Uterus (tissue), 2 donors: ENCODE results near the gene SPOCD1.

Source experiments
- CTCF ChIP-seq, 4 experiments: fragments of 200-600 bp in 2 of 4; fragments of 450-650 bp in 2 of 4; sonication (generic) in 2 of 4; IDR thresholded peaks; one replicate each; pipeline ENCODE4 v1.5.1; 2016 to 2019; ENCODE audit warnings: antibody characterized with exemption in 4 of 4, mild to moderate bottlenecking in 2 of 4, moderate library complexity in 1 of 4
- POLR2A ChIP-seq, 2 donors: fragments of 450-650 bp; IDR thresholded peaks; one replicate each; pipeline ENCODE4 v1.6.1; 2016; ENCODE audit warnings: antibody characterized with exemption in 2 of 2, mild to moderate bottlenecking in 1 of 2, moderate library complexity in 1 of 2

GRCh38 chr1:31758823-31759222, 57.0 kb downstream of the SPOCD1 start:
- TF ChIP-seq CTCF (IDR thresholded peaks at IDR 0.05): no peak
- no peak for TF ChIP-seq POLR2A (IDR thresholded peaks at IDR 0.05)
